GM12878 (cell line): Measurements from ENCODE around the gene ARHGEF18. TPM values are rescaled to one million over a fixed set of nuclear protein-coding genes. Genes with fewer than 3 reads are reported as not detected.

ENCODE experiments used
- CUX1 ChIP-seq: IDR thresholded peaks from 2 replicates; pipeline ENCODE4 v1.6.1; 2012; ENCODE audit warnings: improper control_type of control experiment, low read depth, low read length; ENCODE audit not compliant: insufficient replicate concordance
- HDAC6 ChIP-seq: fragments of 200-600 bp; sonication (generic); IDR thresholded peaks from one replicate; pipeline ENCODE4 v1.8.0; 2017; ENCODE audit warnings: antibody characterized with exemption; ENCODE audit not compliant: unreplicated experiment
- NKRF ChIP-seq: fragments of 450-650 bp; conservative IDR thresholded peaks from 2 replicates; pipeline ENCODE4 v1.6.1; 2017; ENCODE audit warnings: mild to moderate bottlenecking, moderate library complexity
- YBX1 ChIP-seq: fragments of 450-650 bp; IDR thresholded peaks from 2 replicates; pipeline ENCODE4 v1.6.1; 2016; ENCODE audit warnings: antibody characterized with exemption
- polyA plus RNA-seq, 11 experiments: library from polyadenylated mRNA; depleted of rRNA in 4 of 11; unstranded in 6 of 11; stranded (reverse) in 5 of 11; fragments of >200 nt; fragmentation: Nextera tagmentation in 4 of 11; fragmentation: Illumina TruSeq in 1 of 11; extraction: Ambion mirVana in 4 of 11; extraction: Trizol in 1 of 11; gene quantifications; 1 replicate in 1 of 11; 2 replicates in 10 of 11; pipeline versions ENCODE4 v1.2.1 to v1.2.3, GENCODE V29; 2011 to 2016; ENCODE audit warnings: inconsistent platforms in 2 of 11, missing spikeins in 2 of 11, low read depth in 1 of 11
- total RNA-seq, 4 experiments: library from RNA; depleted of rRNA in 3 of 4; stranded (reverse); fragments of >200 nt in 3 of 4; fragmentation: Illumina TruSeq in 1 of 4; extraction: Trizol in 1 of 4; gene quantifications; 2 replicates each; pipeline versions ENCODE4 v1.2.1 to v1.2.3, GENCODE V29; 2013 to 2021

Gene ARHGEF18
- total and polyA plus RNA-seq, 10 of the 15 experiments (the other 5 are each of a cell fraction or from before 2014, with no cell fraction given) = 0.31 to 32.3 (median 13.4) TPM

- no peak for TF ChIP-seq CUX1
- TF ChIP-seq HDAC6 = no peak
- no peak for TF ChIP-seq YBX1
- TF ChIP-seq NKRF = no peak
- TF ChIP-seq, all 136 proteins: peak for 3
Observed at GRCh38 chr19:7326105-7326877, 22.4 kb upstream of the ARHGEF18 start (continued).
